K562 (cell line): Measurements from ENCODE around the gene ZNF286A. TPM values are rescaled to one million over a fixed set of nuclear protein-coding genes. Genes with fewer than 3 reads are reported as not detected.

Source experiments
- ATAC-seq: fragments of 200-7000 bp; cut with Tn5 transposase; 3 replicates; pipeline ENCODE4 v1.9.1; 2020; ENCODE audit warnings: moderate library complexity
- BruUV-seq: library from RNA; stranded (reverse); fragments of 400-500 nt; replicated peaks from 2 replicates; lab custom pipeline; 2021; lab: Mats Ljungman, UMichigan
- CTCF ChIA-PET: fragments of 300-600 bp; formaldehyde crosslinking; extraction: SDS; loops from one replicate; lab custom pipeline; 2021; ENCODE audit warnings: low intra/inter-chr PET ratio; lab: Yijun Ruan, JAX
- POLR2A ChIA-PET: fragments of 300-600, 350-650 bp; sonication (Branson Sonifier 250); formaldehyde crosslinking; extraction: SDS; loops from one replicate; lab custom pipeline; 2021; ENCODE audit warnings: antibody characterized with exemption, inconsistent platforms; lab: Yijun Ruan, JAX
- DNase-seq, 4 experiments: peaks; one replicate each; pipeline versions ENCODE4 v3.0.0 to v3.0.0-alpha.2; 2011 to 2018; ENCODE audit warnings: low spot score in 3 of 4, mixed read lengths in 3 of 4; ENCODE audit errors: extremely low read depth in 1 of 4
- FAIRE-seq: peaks from 2 replicates; lab custom pipeline; 2011; peaks lifted over from hg19 to GRCh38; lab: Jason Lieb, UNC
- H2AFZ ChIP-seq: 2 replicates; pipeline ENCODE4 v1.6.0; 2011; ENCODE audit warnings: low read depth, low read length, control low read depth, inconsistent platforms
- H3K27ac ChIP-seq: fragments of 200-600 bp; 3 replicates; pipeline ENCODE4 v1.8.0; 2011; ENCODE audit warnings: low read depth, mild to moderate bottlenecking, control low read depth, inconsistent platforms, low read length, moderate library complexity, mixed read lengths; ENCODE audit errors: extremely low read depth
- H3K27me3 ChIP-seq, 2 experiments: fragments of 300-600 bp in 1 of 2; 2 replicates in 1 of 2; 3 replicates in 1 of 2; pipeline versions ENCODE4 v1.6.0 to v1.8.0; 2011; ENCODE audit warnings: inconsistent platforms in 2 of 2, low read length in 2 of 2, mild to moderate bottlenecking in 1 of 2, mixed read lengths in 1 of 2, moderate library complexity in 1 of 2; ENCODE audit not compliant: control insufficient read depth in 2 of 2, insufficient read depth in 2 of 2
- H3K36me3 ChIP-seq: fragments of 300-600 bp; 3 replicates; pipeline ENCODE4 v1.8.0; 2011; ENCODE audit warnings: mild to moderate bottlenecking, low read length, inconsistent platforms; ENCODE audit not compliant: control insufficient read depth, insufficient read depth
- H3K4me1 ChIP-seq, 2 experiments: fragments of 200-600 bp in 1 of 2; replicated peaks in 1 of 2; 2 replicates in 1 of 2; 3 replicates in 1 of 2; pipeline versions ENCODE4 v1.5.1 to v1.8.0; 2011; ENCODE audit warnings: inconsistent platforms in 2 of 2, low read length in 2 of 2, mild to moderate bottlenecking in 1 of 2, mixed read lengths in 1 of 2, moderate library complexity in 1 of 2; ENCODE audit not compliant: control insufficient read depth in 2 of 2, insufficient read depth in 2 of 2
- H3K4me2 ChIP-seq: 2 replicates; pipeline ENCODE4 v1.6.1; 2011; ENCODE audit warnings: low read length, control low read depth, inconsistent platforms, mixed read lengths; ENCODE audit not compliant: insufficient read depth
- H3K4me3 ChIP-seq: fragments of 200-600 bp; sonication (generic), shearing (Covaris generic); 2 replicates; pipeline ENCODE4 v1.5.1; 2016; ENCODE audit warnings: control low read depth, inconsistent platforms
- H3K79me2 ChIP-seq: fragments of 200-600 bp; 3 replicates; pipeline ENCODE4 v1.8.0; 2011; ENCODE audit warnings: low read length, inconsistent platforms; ENCODE audit not compliant: control insufficient read depth, insufficient read depth
- H3K9ac ChIP-seq, 2 experiments: 2 replicates each; pipeline versions ENCODE4 v1.6.0 to v1.6.1; 2011; ENCODE audit warnings: low read depth in 2 of 2, low read length in 2 of 2, control low read depth in 1 of 2, inconsistent platforms in 1 of 2, mild to moderate bottlenecking in 1 of 2, mixed read lengths in 1 of 2; ENCODE audit not compliant: insufficient read depth in 1 of 2
- H3K9me1 ChIP-seq: one replicate; pipeline ENCODE4 v1.6.0; 2011; ENCODE audit warnings: inconsistent platforms, mild to moderate bottlenecking, low read length, moderate library complexity; ENCODE audit not compliant: control insufficient read depth, insufficient read depth
- H3K9me3 ChIP-seq: replicated peaks from 2 replicates; pipeline ENCODE4 v1.5.1; 2011; ENCODE audit warnings: low read depth, low read length, inconsistent platforms; ENCODE audit not compliant: control insufficient read depth, insufficient read depth
- H4K20me1 ChIP-seq: replicated peaks from 2 replicates; pipeline ENCODE4 v1.6.1; 2011; ENCODE audit warnings: low read length, inconsistent platforms, mixed read lengths; ENCODE audit not compliant: control insufficient read depth, insufficient read depth
- ADNP ChIP-seq: fragments of 200-800 bp; sonication (Bioruptor generic); IDR thresholded peaks from 2 replicates; pipeline ENCODE4 v1.6.1; 2016; ENCODE audit warnings: missing genetic modification characterization, missing compliant biosample characterization
- CHD2 ChIP-seq: IDR thresholded peaks from 2 replicates; pipeline ENCODE4 v1.6.1; 2011; ENCODE audit warnings: low read depth, low read length
- MEF2D ChIP-seq: conservative IDR thresholded peaks from 2 replicates; pipeline ENCODE4 v1.6.1; 2016; ENCODE audit warnings: low read depth, missing genetic modification characterization, missing compliant biosample characterization
- NFXL1 ChIP-seq: fragments of 450-650 bp; formaldehyde crosslinking; IDR thresholded peaks from 2 replicates; pipeline ENCODE4 v1.4.0; 2021; ENCODE audit warnings: mild to moderate bottlenecking
- OTX1 ChIP-seq: fragments of 450-650 bp; formaldehyde crosslinking; IDR thresholded peaks from 2 replicates; pipeline ENCODE4 v1.4.0; 2022; ENCODE audit warnings: mild to moderate bottlenecking
- TAF15 ChIP-seq: fragments of 200-400 bp; formaldehyde crosslinking; IDR thresholded peaks from 2 replicates; pipeline ENCODE4 v1.6.1; 2017; ENCODE audit warnings: mild to moderate bottlenecking, low read depth, low read length, moderate library complexity
- TAF9B ChIP-seq: fragments of 450-650 bp; IDR thresholded peaks from 2 replicates; pipeline ENCODE4 v1.6.1; 2018; ENCODE audit warnings: mild to moderate bottlenecking; ENCODE audit not compliant: partially characterized antibody
- ZNF507 ChIP-seq: conservative IDR thresholded peaks from 2 replicates; pipeline ENCODE4 v1.6.1; 2017; ENCODE audit warnings: missing genetic modification characterization, missing compliant biosample characterization
- ZNF77 ChIP-seq: fragments of 250-450 bp; sonication (Bioruptor Pico); IDR thresholded peaks from 2 replicates; pipeline ENCODE4 v1.5.0; 2020
- ZNF785 ChIP-seq: fragments of 250-450 bp; sonication (Bioruptor Pico); IDR thresholded peaks from 2 replicates; pipeline ENCODE4 v1.4.0; 2020; ENCODE audit warnings: mild to moderate bottlenecking
- WGBS: fragments of 100-300 bp; shearing (Covaris generic); methylation state at CpG from one replicate; pipeline ENCODE4 v1.1.6; 2016; ENCODE audit warnings: low coverage, mixed read lengths; ENCODE audit not compliant: insufficient coverage; ENCODE audit errors: missing lambda C conversion rate; 5-methylcytosine and 5-hydroxymethylcytosine counted together
- in situ Hi-C: fragments of 300-500 bp; cut with MboI; formaldehyde crosslinking; loops from 4 replicates; pipeline ENCODE4 v1.15.0; 2018; ENCODE audit warnings: inconsistent platforms, mixed read lengths
- intact Hi-C: fragments of 100-400 bp; cut with micrococcal nuclease; formaldehyde crosslinking; loops from 2 replicates; pipeline ENCODE4 v1.14.2; 2022
- polyA plus RNA-seq, 8 experiments: library from polyadenylated mRNA; depleted of rRNA in 4 of 8; stranded (reverse) in 5 of 8; unstranded in 3 of 8; fragments of >200 nt; fragmentation: Nextera tagmentation in 2 of 8; fragmentation: Illumina TruSeq in 1 of 8; extraction: Ambion mirVana in 2 of 8; extraction: Trizol in 1 of 8; gene quantifications; 2 replicates each; pipeline versions ENCODE4 v1.2.1 to v1.2.3, GENCODE V29; 2011 to 2014; ENCODE audit warnings: inconsistent platforms in 1 of 8, missing spikeins in 1 of 8
- total RNA-seq, 7 experiments: library from RNA; depleted of rRNA in 6 of 7; stranded (reverse); fragments of >200 nt in 6 of 7; fragmentation: Illumina TruSeq in 2 of 7; extraction: Trizol in 2 of 7; gene quantifications; 2 replicates each; pipeline versions ENCODE4 v1.2.1 to v1.2.3, GENCODE V29; 2011 to 2021; ENCODE audit warnings: low replicate concordance in 1 of 7
- TF ChIP-seq, protein P1 (sequence below): sonication (generic); formaldehyde crosslinking; IDR thresholded peaks from 2 replicates; pipeline ENCODE4 v1.8.1; 2023; ENCODE audit warnings: mild to moderate bottlenecking, missing genetic modification reagents
- TF ChIP-seq, protein P2 (sequence below): fragments of 250-450 bp; sonication (Bioruptor Pico); IDR thresholded peaks from 2 replicates; pipeline ENCODE4 v1.4.0; 2020; ENCODE audit warnings: mild to moderate bottlenecking, moderate library complexity, borderline replicate concordance
- TF ChIP-seq, protein P3 (sequence below), 2 experiments: IDR thresholded peaks; 2 replicates each; pipeline ENCODE4 v1.6.1; 2012; ENCODE audit warnings: improper control_type of control experiment in 2 of 2, low read depth in 2 of 2, low read length in 2 of 2, borderline replicate concordance in 1 of 2

The ZNF286A gene
- total and polyA plus RNA-seq, 9 of the 15 experiments (the other 6 are each of a cell fraction or from before 2014, with no cell fraction given), result 9.0 to 23.1 (median 16.6) TPM

DNA sequence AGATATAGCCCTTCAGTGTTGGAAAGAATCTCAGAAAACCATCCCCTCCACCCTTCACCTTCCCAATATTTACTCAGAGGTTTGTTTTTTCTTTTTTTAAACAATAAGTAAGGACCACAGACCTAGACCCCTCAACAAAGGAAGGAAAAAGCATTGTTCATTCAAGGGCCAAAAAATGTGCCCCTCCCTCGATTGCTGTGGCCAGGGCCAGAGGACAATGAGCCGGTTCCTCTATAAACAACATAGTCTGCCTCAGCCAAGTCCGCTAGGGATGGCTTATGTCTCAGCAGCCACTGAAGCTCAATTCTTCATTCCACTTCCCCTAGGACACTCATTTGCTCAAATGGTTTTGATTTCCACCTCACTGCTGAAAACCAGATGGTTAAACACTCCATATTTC lies 39.5 kb upstream of the ZNF286A start:
- no peaks in the 10 kb centered on the region for H3K9me1 ChIP-seq
- BruUV-seq, result no TSS peak
- no peak overlapping the region for H3K4me2 ChIP-seq
- no peaks in the 10 kb centered on the region for H3K9me3 ChIP-seq
- H3K27ac ChIP-seq, result no peak overlapping the region
- no peak overlapping the region for H3K4me3 ChIP-seq
- ChIA-PET POLR2A (no interaction called here), CTCF (no interaction called here)
- no peaks in the 10 kb centered on the region for H3K4me1 ChIP-seq
- DNase-seq (no peak), ATAC-seq (no peak), FAIRE-seq (no peak)
- no peaks in the 10 kb centered on the region for H3K79me2 ChIP-seq
- in situ Hi-C loops (no loop called here), intact Hi-C loops (no loop called here)
- H2AFZ ChIP-seq, result no peak overlapping the region
- no peak for TF ChIP-seq ZNF785 (CRISPR knock-in tag)
- TF ChIP-seq ZNF507, result no peak
- no peak for TF ChIP-seq CHD2
- no peak for TF ChIP-seq ZNF77 (CRISPR knock-in tag)
- TF ChIP-seq TAF9B, result no peak
- TF ChIP-seq ADNP (tag), result no peak
- TF ChIP-seq, protein P1, sequence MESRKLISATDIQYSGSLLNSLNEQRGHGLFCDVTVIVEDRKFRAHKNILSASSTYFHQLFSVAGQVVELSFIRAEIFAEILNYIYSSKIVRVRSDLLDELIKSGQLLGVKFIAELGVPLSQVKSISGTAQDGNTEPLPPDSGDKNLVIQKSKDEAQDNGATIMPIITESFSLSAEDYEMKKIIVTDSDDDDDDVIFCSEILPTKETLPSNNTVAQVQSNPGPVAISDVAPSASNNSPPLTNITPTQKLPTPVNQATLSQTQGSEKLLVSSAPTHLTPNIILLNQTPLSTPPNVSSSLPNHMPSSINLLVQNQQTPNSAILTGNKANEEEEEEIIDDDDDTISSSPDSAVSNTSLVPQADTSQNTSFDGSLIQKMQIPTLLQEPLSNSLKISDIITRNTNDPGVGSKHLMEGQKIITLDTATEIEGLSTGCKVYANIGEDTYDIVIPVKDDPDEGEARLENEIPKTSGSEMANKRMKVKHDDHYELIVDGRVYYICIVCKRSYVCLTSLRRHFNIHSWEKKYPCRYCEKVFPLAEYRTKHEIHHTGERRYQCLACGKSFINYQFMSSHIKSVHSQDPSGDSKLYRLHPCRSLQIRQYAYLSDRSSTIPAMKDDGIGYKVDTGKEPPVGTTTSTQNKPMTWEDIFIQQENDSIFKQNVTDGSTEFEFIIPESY, result no peak
- TF ChIP-seq TAF15, result no peak
- TF ChIP-seq MEF2D (tag), result no peak
- TF ChIP-seq, protein P2, sequence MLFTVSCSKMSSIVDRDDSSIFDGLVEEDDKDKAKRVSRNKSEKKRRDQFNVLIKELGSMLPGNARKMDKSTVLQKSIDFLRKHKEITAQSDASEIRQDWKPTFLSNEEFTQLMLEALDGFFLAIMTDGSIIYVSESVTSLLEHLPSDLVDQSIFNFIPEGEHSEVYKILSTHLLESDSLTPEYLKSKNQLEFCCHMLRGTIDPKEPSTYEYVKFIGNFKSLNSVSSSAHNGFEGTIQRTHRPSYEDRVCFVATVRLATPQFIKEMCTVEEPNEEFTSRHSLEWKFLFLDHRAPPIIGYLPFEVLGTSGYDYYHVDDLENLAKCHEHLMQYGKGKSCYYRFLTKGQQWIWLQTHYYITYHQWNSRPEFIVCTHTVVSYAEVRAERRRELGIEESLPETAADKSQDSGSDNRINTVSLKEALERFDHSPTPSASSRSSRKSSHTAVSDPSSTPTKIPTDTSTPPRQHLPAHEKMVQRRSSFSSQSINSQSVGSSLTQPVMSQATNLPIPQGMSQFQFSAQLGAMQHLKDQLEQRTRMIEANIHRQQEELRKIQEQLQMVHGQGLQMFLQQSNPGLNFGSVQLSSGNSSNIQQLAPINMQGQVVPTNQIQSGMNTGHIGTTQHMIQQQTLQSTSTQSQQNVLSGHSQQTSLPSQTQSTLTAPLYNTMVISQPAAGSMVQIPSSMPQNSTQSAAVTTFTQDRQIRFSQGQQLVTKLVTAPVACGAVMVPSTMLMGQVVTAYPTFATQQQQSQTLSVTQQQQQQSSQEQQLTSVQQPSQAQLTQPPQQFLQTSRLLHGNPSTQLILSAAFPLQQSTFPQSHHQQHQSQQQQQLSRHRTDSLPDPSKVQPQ (CRISPR knock-in tag), result no peak
- no peak for TF ChIP-seq OTX1
- no peak for TF ChIP-seq NFXL1 (CRISPR knock-in tag)
- TF ChIP-seq, protein P3, sequence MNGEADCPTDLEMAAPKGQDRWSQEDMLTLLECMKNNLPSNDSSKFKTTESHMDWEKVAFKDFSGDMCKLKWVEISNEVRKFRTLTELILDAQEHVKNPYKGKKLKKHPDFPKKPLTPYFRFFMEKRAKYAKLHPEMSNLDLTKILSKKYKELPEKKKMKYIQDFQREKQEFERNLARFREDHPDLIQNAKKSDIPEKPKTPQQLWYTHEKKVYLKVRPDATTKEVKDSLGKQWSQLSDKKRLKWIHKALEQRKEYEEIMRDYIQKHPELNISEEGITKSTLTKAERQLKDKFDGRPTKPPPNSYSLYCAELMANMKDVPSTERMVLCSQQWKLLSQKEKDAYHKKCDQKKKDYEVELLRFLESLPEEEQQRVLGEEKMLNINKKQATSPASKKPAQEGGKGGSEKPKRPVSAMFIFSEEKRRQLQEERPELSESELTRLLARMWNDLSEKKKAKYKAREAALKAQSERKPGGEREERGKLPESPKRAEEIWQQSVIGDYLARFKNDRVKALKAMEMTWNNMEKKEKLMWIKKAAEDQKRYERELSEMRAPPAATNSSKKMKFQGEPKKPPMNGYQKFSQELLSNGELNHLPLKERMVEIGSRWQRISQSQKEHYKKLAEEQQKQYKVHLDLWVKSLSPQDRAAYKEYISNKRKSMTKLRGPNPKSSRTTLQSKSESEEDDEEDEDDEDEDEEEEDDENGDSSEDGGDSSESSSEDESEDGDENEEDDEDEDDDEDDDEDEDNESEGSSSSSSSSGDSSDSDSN (IDR thresholded peaks at IDR 0.05; ENCODE audit: borderline replicate concordance in 1 of 2, low read depth in 2 of 2, low read length in 2 of 2), result no peak
- no peak overlapping the region for H3K9ac ChIP-seq
- no peaks in the 10 kb centered on the region for H4K20me1 ChIP-seq
- no peaks in the 10 kb centered on the region for H3K27me3 ChIP-seq
- WGBS, result 74% methylated on average over 3 of the region's 3 CpGs
- H3K36me3 ChIP-seq, result peaks cover 8% of the 10 kb centered on the region; the same call in 1 of the 3 replicates
